GM13977 (cell line): ENCODE results near the gene ARSD.
"Not testable (repeated sequence)": the region's sequence is repeated elsewhere in the genome, so short reads cannot be mapped to it uniquely, and the experiment has no call there.

ENCODE experiments used
- DNase-seq: peaks from one replicate; pipeline ENCODE4 v3.0.0; 2012; ENCODE audit warnings: low spot score
- in situ Hi-C: fragments of 300-500 bp; cut with MboI; formaldehyde crosslinking; loops from one replicate; pipeline ENCODE4 v1.12.0; 2022; ENCODE audit warnings: low sequenced_read_pairs, low pct_unique_long_range_greater_than_20kb, mixed read lengths, inconsistent platforms; ENCODE audit not compliant: unreplicated experiment
- TF ChIP-seq, protein P1 (sequence below): IDR thresholded peaks from 2 replicates; pipeline ENCODE4 v1.5.1; 2012; ENCODE audit warnings: mild to moderate bottlenecking, control low read depth; ENCODE audit not compliant: insufficient read depth; ENCODE audit errors: extremely low read depth, missing control alignments

Gene ARSD

GRCh38 chrX:2967584-2967983, 38.4 kb upstream of the ARSD start:
- DNase-seq, result no peak
- in situ Hi-C loops, result no loop called here
- TF ChIP-seq, protein P1, sequence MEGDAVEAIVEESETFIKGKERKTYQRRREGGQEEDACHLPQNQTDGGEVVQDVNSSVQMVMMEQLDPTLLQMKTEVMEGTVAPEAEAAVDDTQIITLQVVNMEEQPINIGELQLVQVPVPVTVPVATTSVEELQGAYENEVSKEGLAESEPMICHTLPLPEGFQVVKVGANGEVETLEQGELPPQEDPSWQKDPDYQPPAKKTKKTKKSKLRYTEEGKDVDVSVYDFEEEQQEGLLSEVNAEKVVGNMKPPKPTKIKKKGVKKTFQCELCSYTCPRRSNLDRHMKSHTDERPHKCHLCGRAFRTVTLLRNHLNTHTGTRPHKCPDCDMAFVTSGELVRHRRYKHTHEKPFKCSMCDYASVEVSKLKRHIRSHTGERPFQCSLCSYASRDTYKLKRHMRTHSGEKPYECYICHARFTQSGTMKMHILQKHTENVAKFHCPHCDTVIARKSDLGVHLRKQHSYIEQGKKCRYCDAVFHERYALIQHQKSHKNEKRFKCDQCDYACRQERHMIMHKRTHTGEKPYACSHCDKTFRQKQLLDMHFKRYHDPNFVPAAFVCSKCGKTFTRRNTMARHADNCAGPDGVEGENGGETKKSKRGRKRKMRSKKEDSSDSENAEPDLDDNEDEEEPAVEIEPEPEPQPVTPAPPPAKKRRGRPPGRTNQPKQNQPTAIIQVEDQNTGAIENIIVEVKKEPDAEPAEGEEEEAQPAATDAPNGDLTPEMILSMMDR, result no peak

- TF ChIP-seq, protein P1, result no peak
These were observed 37.9 kb upstream of the ARSD start for GRCh38 chrX:2967012-2967411.

GRCh38 chrX:2965965-2966364, 36.8 kb upstream of the ARSD start:
- TF ChIP-seq, protein P1, result no peak
- in situ Hi-C loops, result no loop called here
- no peak for DNase-seq

More at GRCh38 chrX:2967012-2967411, 37.9 kb upstream of the ARSD start:
- in situ Hi-C loops, result no loop called here
- no peak for DNase-seq

DNA sequence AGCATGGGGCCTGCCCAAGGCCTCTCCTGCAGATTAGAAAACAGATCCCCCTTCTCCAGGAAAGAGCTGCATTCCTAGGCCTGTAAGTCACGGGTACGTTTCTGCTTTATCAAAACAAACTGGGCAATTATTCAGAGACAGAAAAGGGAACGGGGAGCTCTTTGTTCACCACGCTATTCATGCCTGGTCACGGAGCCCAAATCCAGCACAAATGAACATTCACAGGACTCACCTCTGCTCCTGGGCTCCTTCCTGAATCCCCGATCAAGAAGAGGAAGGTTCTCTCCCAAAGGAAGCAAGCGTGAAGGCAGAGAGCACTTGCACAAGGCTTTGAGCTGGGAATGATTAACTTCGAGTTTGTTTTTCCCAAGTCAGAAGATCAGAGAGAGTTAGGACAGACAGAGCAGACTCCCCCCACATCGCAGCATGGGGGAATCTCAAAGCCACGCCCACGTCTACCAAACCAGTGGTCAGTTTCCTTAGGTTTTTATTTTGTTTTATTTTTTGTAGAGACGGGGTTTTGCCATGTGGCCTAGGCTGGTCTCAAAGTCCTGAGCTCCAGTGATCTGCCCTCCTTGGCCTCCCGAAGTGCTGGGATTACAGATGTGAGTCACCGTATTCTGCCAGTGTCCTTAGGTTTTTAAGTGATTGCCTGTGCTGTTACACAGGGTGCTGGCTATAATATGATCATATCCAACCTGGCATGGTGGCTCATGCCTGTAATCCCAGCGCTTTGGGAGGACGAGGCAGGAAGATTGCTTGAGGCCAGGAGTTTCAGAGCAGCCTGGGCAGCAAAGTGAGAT, 35.1 kb upstream of the ARSD start:
- DNase-seq, in situ Hi-C loops: not testable (repeated sequence)

DNA sequence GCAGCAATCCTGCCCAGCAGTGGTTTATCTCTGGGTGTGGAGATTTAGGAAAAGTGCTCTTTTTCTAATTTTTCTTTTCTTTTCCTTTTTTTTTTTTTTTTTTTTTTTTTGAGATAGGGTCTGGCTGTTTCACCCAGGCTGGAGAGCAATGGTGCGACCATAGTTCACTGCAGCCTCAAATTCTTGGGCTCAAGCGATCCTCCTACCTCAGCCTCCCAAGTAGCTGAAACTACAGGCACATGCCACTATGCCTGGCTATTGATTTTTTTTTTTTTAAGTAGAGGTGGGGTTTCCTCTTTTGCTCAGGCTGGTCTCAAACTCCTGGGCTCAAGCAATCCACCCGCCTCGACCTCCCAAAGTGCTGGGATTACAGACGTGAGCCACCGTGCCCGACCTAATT, 34.3 kb upstream of the ARSD start:
- in situ Hi-C loops, result not testable (repeated sequence)

GRCh38 chrX:2962381-2962780, 33.2 kb upstream of the ARSD start:
- TF ChIP-seq, protein P1, result no peak
- in situ Hi-C loops, result no loop called here
- no peak for DNase-seq

More for the DNA sequence above, 34.3 kb upstream of the ARSD start:
- DNase-seq, result not testable (repeated sequence)

DNA sequence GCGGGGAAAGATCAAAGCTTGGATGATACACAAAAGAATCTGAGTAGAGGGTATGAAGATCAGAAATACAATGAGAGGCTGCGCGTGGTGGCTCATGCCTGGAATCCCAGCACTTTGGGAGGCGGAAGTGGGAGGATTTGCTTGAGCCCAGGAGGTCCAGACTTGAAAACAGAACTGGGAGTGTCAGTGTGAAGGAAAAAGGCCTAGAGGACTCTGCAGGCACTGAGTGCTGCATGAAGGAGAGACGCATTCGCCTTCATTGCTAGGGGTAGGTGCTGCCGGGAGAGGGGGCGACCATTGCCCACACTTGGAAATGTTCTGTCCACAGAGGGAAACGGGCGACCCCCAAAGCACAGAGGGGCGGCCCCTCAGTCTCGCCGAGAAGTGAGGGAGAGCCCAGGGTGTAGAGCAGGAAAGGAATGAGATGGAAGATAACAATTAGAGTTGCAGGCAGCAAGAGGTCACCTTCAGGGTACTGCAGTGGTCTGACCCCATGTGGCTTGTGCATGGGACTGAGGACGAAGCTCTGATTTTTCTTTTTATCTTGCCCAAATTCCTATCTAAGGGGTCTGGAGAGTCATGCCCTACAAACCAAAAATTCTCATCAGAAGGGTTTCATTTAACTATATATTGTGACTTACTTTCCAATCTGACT, 31.8 kb upstream of the ARSD start:
- TF ChIP-seq, protein P1, result no peak
- in situ Hi-C loops, result no loop called here
- DNase-seq, result no peak
